ENCODE data around the gene ARHGAP28. TPM values are rescaled to one million over a fixed set of nuclear protein-coding genes. Genes with fewer than 3 reads are reported as not detected.

The ARHGAP28 gene
- total RNA-seq, 2 donors from 2014 or later, result 3.0 TPM

GRCh38 chr18:6941996-6942395 lies 212.5 kb downstream of the ARHGAP28 start:
- no peak for DNase-seq (ENCODE audit: low spot score)
- H3K4me3 ChIP-seq, result no peak overlapping the region
- no peaks in the 10 kb centered on the region for H3K9me3 ChIP-seq
- H3K27me3 ChIP-seq, result no peaks in the 10 kb centered on the region
- no peak overlapping the region for H3K27ac ChIP-seq
- TF ChIP-seq CTCF (IDR thresholded peaks at IDR 0.05), result no peak
- no peaks in the 10 kb centered on the region for H3K36me3 ChIP-seq
- no peaks in the 10 kb centered on the region for H3K4me1 ChIP-seq

DNA sequence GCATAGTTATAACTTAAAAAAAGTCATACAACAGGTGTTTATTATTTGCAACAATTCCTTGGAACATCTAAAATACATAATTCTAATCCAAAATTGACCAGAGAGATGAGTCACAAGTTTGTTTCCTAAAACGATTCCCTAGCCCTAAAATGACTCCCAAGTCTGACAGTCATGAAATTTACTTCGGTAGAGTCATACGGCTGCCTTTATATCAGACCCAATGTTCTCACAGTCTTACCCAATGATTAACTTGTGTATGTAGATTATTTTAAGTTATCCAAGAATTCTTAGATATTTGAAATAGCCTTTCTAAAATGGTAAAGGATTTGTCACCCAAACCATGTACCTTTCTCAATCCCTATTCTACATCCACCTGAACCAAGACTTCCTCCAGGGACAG lies 213.2 kb downstream of the ARHGAP28 start:
- H3K4me3 ChIP-seq, result no peak overlapping the region
- H3K4me1 ChIP-seq, result no peaks in the 10 kb centered on the region
- H3K27me3 ChIP-seq, result no peaks in the 10 kb centered on the region
- H3K27ac ChIP-seq, result no peak overlapping the region
- no peaks in the 10 kb centered on the region for H3K9me3 ChIP-seq
- DNase-seq (ENCODE audit: low spot score), result no peak
- no peak for TF ChIP-seq CTCF (IDR thresholded peaks at IDR 0.05)
- H3K36me3 ChIP-seq, result no peaks in the 10 kb centered on the region

DNA sequence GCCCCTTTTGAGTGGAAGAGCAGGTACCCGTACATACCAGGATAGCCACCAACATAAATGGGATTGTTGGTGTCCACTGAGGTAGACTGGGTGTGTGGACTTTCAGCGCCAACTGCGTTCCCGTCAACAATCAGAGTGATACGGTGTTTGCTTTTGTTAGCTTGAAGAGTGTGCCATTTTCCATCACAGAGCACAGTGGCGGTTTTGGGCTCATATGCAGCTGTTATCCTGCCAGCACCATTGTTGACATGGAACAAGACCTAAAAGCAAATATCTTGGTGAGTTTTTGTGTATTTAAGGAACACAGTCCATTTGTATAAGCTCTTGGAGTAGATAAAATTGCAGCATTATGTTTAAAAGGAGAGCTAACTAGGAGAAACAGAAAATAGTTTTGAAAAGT lies 213.6 kb downstream of the ARHGAP28 start:
- Histone ChIP-seq H3K36me3 (no peaks in the 10 kb centered on the region), H3K4me3 (no peak overlapping the region), H3K27me3 (no peaks in the 10 kb centered on the region), H3K27ac (no peak overlapping the region), H3K4me1 (no peaks in the 10 kb centered on the region), H3K9me3 (no peaks in the 10 kb centered on the region)
- DNase-seq (ENCODE audit: low spot score), result no peak
- TF ChIP-seq CTCF (IDR thresholded peaks at IDR 0.05), result no peak

DNA sequence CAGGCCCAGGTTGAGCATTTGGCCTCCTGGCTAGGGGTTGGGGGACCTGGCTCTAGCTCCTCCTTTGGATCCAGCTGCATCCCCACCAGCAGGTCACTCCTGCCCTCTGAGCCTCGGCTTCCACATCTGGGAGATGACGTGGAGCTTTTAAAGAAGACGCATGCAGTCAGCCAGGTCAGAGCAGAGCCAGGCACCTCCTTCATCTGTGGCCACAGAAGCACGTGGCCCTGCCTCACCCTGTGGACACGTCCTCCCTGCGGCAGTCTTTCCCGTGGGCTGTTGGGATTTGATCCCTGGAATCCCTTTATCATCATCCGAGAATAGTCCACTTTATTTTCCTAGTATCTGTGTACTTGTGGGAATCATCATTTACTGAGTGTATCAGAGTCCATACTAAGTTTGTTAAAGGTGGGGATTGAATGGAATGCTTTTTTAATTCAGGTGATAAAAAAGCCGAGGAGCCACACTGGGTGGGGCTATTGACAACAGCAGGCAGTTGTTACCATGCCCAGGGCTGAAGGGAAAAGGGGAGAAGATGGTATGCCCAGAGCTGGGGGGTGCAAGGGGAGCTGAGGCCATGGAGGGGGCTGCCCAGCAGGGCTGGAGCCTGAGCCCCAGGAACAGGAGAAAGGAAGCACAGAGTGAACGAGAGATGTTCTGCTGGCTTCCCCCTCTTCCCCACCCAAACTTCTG lies 218.0 kb downstream of the ARHGAP28 start:
- Histone ChIP-seq H3K27me3 (no peaks in the 10 kb centered on the region), H3K4me1 (no peaks in the 10 kb centered on the region), H3K36me3 (no peaks in the 10 kb centered on the region), H3K27ac (no peak overlapping the region), H3K4me3 (no peak overlapping the region), H3K9me3 (no peaks in the 10 kb centered on the region)
- no peak for DNase-seq (ENCODE audit: low spot score)
- no peak for TF ChIP-seq CTCF (IDR thresholded peaks at IDR 0.05)

DNA sequence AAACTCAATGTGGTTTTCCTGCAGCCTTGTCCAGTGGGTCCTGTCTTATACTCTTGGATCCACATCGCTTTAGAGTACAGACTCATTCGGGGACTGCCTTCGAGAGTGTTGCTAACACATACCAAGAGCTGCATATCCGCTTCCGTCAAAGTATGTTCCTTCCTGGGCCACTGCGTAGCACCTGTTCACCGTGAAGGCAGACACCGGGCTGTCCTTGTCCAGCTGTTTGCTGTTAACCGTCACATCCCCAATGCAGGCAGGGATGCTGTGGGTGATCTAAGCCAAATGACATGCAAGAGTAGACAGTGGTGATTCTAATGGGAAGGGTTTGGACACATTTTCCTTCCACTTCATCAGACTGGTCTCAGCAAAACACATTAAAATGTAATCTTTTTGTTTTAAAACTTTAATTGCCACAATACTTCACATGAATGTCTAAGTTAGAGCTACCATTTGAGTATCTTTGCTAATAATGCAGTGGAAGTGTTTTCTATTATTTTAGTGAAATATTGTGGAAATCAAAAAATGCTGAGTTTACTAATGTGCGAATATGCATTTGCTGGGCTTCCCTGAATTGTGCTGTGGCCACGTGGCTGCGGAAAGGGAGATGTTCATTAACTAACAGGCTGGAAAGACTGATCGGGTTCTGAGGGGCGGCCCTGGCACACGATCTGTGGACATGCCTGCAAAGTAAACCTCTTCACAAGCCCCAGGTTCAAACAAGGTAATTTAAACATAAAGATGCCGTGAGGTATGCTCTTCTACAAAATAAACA lies 219.0 kb downstream of the ARHGAP28 start:
- DNase-seq (ENCODE audit: low spot score), result no peak
- H3K9me3 ChIP-seq, result no peaks in the 10 kb centered on the region
- H3K36me3 ChIP-seq, result no peaks in the 10 kb centered on the region
- H3K4me1 ChIP-seq, result no peaks in the 10 kb centered on the region
- H3K4me3 ChIP-seq, result no peak overlapping the region
- no peak for TF ChIP-seq CTCF (IDR thresholded peaks at IDR 0.05)
- no peak overlapping the region for H3K27ac ChIP-seq
- H3K27me3 ChIP-seq, result no peaks in the 10 kb centered on the region
